GM12873 (cell line): ENCODE results near the gene HNRNPL.

Experiments
- CTCF ChIP-seq: IDR thresholded peaks from 2 replicates; pipeline ENCODE4 v1.5.1; 2012; ENCODE audit warnings: low read depth, mild to moderate bottlenecking, moderate library complexity, low read length, control low read depth; ENCODE audit not compliant: insufficient read depth; ENCODE audit errors: missing control alignments

The HNRNPL gene

GRCh38 chr19:38808741-38809140, 41.0 kb downstream of the HNRNPL start:
- TF ChIP-seq CTCF, result no peak

GRCh38 chr19:38806371-38806770, 43.4 kb downstream of the HNRNPL start:
- TF ChIP-seq CTCF, result no peak

GRCh38 chr19:38805180-38805579, 44.6 kb downstream of the HNRNPL start:
- no peak for TF ChIP-seq CTCF

- TF ChIP-seq CTCF, result no peak
Observed at GRCh38 chr19:38803543-38803942, 46.2 kb downstream of the HNRNPL start.

- TF ChIP-seq CTCF, result no peak
Observed at GRCh38 chr19:38801359-38802095, 48.3 kb downstream of the HNRNPL start.

GRCh38 chr19:38800577-38801347, 49.0 kb downstream of the HNRNPL start:
- TF ChIP-seq CTCF, result no peak

- no peak for TF ChIP-seq CTCF
Observed at GRCh38 chr19:38799104-38799503, 50.7 kb downstream of the HNRNPL start.
